HL-60 (cell line): Measurements from ENCODE around the gene NEK1.

Experiments
- CTCF ChIP-seq: IDR thresholded peaks from one replicate; pipeline ENCODE4 v1.5.1; 2011; ENCODE audit warnings: low read length, control low read depth, inconsistent platforms; ENCODE audit not compliant: insufficient read depth
- GABPA ChIP-seq: IDR thresholded peaks from 2 replicates; pipeline ENCODE4 v1.6.1; 2012; ENCODE audit warnings: low read depth
- POLR2AphosphoS5 ChIP-seq: IDR thresholded peaks from 2 replicates; pipeline ENCODE4 v1.6.1; 2012; ENCODE audit warnings: low read depth
- SPI1 ChIP-seq: IDR thresholded peaks from 2 replicates; pipeline ENCODE4 v1.6.1; 2012; ENCODE audit warnings: low read depth, mild to moderate bottlenecking, borderline replicate concordance

- TF ChIP-seq CTCF: no peak
- TF ChIP-seq SPI1: no peak
- TF ChIP-seq POLR2AphosphoS5: no peak
- TF ChIP-seq GABPA: no peak
Observed at GRCh38 chr4:169645627-169646026, 33.2 kb upstream of the NEK1 start.
